K562 (cell line): Measurements from ENCODE around the gene SHANK3. TPM values are rescaled to one million over a fixed set of nuclear protein-coding genes. Genes with fewer than 3 reads are reported as not detected.
A peak's percentile ranks its signal among the peaks of the same experiment; 100 is the strongest.

Experiments used
- ARID4B ChIP-seq: sonication (generic); formaldehyde crosslinking; IDR thresholded peaks from 2 replicates; pipeline ENCODE4 v1.8.0; 2022; ENCODE audit warnings: mild to moderate bottlenecking, missing genetic modification reagents
- BRF2 ChIP-seq: IDR thresholded peaks from 3 replicates; pipeline ENCODE4 v1.6.1; 2011; ENCODE audit warnings: borderline replicate concordance, mild to moderate bottlenecking; ENCODE audit not compliant: insufficient read length, insufficient read depth
- CHD1 ChIP-seq: fragments of 200-600 bp; sonication (generic); IDR thresholded peaks from one replicate; pipeline ENCODE4 v1.6.1; 2012; ENCODE audit warnings: mild to moderate bottlenecking, moderate library complexity, low read length, inconsistent platforms
- ETS1 ChIP-seq: conservative IDR thresholded peaks from 2 replicates; pipeline ENCODE4 v1.6.1; 2011; ENCODE audit warnings: low read depth, mild to moderate bottlenecking, low read length; ENCODE audit not compliant: control insufficient read depth
- PKNOX1 ChIP-seq: fragments of 450-650 bp; IDR thresholded peaks from 2 replicates; pipeline ENCODE4 v1.6.1; 2016
- RBBP5 ChIP-seq: fragments of 200-600 bp; sonication (generic); IDR thresholded peaks from 2 replicates; pipeline ENCODE4 v1.6.1; 2012; ENCODE audit warnings: borderline replicate concordance, mild to moderate bottlenecking, low read length, control low read depth, inconsistent platforms; ENCODE audit not compliant: insufficient read depth, poor library complexity, severe bottlenecking
- SPI1 ChIP-seq: IDR thresholded peaks from 2 replicates; pipeline ENCODE4 v1.6.1; 2011; ENCODE audit warnings: low read depth, low read length, control low read depth, borderline replicate concordance
- SRF ChIP-seq, 2 experiments: fragments of 250-450, 450-650 bp in 1 of 2; sonication (Bioruptor Pico) in 1 of 2; sonication (generic) in 1 of 2; formaldehyde crosslinking; IDR thresholded peaks; 2 replicates each; pipeline versions ENCODE4 v1.5.0 to v1.5.1; 2020 to 2022; ENCODE audit warnings: mild to moderate bottlenecking in 1 of 2, missing genetic modification reagents in 1 of 2
- ZBTB11 ChIP-seq, 3 experiments: fragments of 200-800 bp in 1 of 3; fragments of 250-450 bp in 1 of 3; fragments of 450-650 bp in 1 of 3; sonication (Bioruptor Pico) in 1 of 3; sonication (Bioruptor generic) in 1 of 3; formaldehyde crosslinking in 1 of 3; IDR thresholded peaks; 2 replicates each; pipeline versions ENCODE4 v1.6.1 to v1.8.0; 2016 to 2022; ENCODE audit warnings: mild to moderate bottlenecking in 2 of 3, missing genetic modification characterization in 2 of 3, missing compliant biosample characterization in 1 of 3, moderate library complexity in 1 of 3
- ZFP30 ChIP-seq: fragments of 250-450 bp; sonication (Bioruptor Pico); IDR thresholded peaks from 2 replicates; pipeline ENCODE4 v1.8.0; 2022; ENCODE audit warnings: moderate library complexity, mild to moderate bottlenecking, inconsistent platforms, borderline replicate concordance
- ZNF24 ChIP-seq: fragments of 450-650 bp; IDR thresholded peaks from 2 replicates; pipeline ENCODE4 v1.6.1; 2016
- ZNF695 ChIP-seq: fragments of 450-650 bp; formaldehyde crosslinking; IDR thresholded peaks from 2 replicates; pipeline ENCODE4 v1.4.0; 2020; ENCODE audit warnings: mild to moderate bottlenecking, moderate library complexity
- ZNF766 ChIP-seq: fragments of 200-800 bp; sonication (Bioruptor generic); conservative IDR thresholded peaks from 2 replicates; pipeline ENCODE4 v1.6.1; 2016; ENCODE audit warnings: missing genetic modification characterization, missing compliant biosample characterization
- polyA plus RNA-seq, 8 experiments: library from polyadenylated mRNA; depleted of rRNA in 4 of 8; stranded (reverse) in 5 of 8; unstranded in 3 of 8; fragments of >200 nt; fragmentation: Nextera tagmentation in 2 of 8; fragmentation: Illumina TruSeq in 1 of 8; extraction: Ambion mirVana in 2 of 8; extraction: Trizol in 1 of 8; gene quantifications; 2 replicates each; pipeline versions ENCODE4 v1.2.1 to v1.2.3, GENCODE V29; 2011 to 2014; ENCODE audit warnings: inconsistent platforms in 1 of 8, missing spikeins in 1 of 8
- total RNA-seq, 7 experiments: library from RNA; depleted of rRNA in 6 of 7; stranded (reverse); fragments of >200 nt in 6 of 7; fragmentation: Illumina TruSeq in 2 of 7; extraction: Trizol in 2 of 7; gene quantifications; 2 replicates each; pipeline versions ENCODE4 v1.2.1 to v1.2.3, GENCODE V29; 2011 to 2021; ENCODE audit warnings: low replicate concordance in 1 of 7

Gene SHANK3
- total and polyA plus RNA-seq, 9 of the 15 experiments (the other 6 are each of a cell fraction or from before 2014, with no cell fraction given), result 0.01 to 0.07 (median 0.03) TPM; not detected in 6

- 0 out of 2 replicates have a peak, but pooled peaks have one; percentile 23 for TF ChIP-seq ARID4B
- no peak for TF ChIP-seq ZNF24
- no peak for TF ChIP-seq BRF2
- no peak for TF ChIP-seq ZNF695 (CRISPR knock-in tag)
- TF ChIP-seq ZNF766 (CRISPR knock-in tag), result 0 out of 2 replicates have a peak, but pooled peaks have one; percentile 20
- TF ChIP-seq ZBTB11 (CRISPR knock-in tag; IDR thresholded peaks at IDR 0.05), result peak in 1 of 3 experiments; percentile 68; a peak in 2 of 6 replicates
- no peak for TF ChIP-seq SRF (CRISPR knock-in tag; IDR thresholded peaks at IDR 0.05)
- TF ChIP-seq PKNOX1, result no peak
- no peak for TF ChIP-seq RBBP5
- no peak for TF ChIP-seq ETS1
- no peak for TF ChIP-seq CHD1
- no peak for TF ChIP-seq SPI1
- TF ChIP-seq ZFP30 (CRISPR knock-in tag), result no peak
Observed at GRCh38 chr22:50627642-50628542, 44.7 kb upstream of the SHANK3 start, which contains the start of gene ARSA (continued).
